H1 (cell line): ENCODE results near the gene ZNF775. TPM values are rescaled to one million over a fixed set of nuclear protein-coding genes. Genes with fewer than 3 reads are reported as not detected.

Source experiments
- ASH2L ChIP-seq: fragments of 200-600, 300-600 bp; sonication (generic); IDR thresholded peaks from one replicate; pipeline ENCODE4 v1.7.1; 2017; ENCODE audit warnings: low read length
- ATF2 ChIP-seq: IDR thresholded peaks from 2 replicates; pipeline ENCODE4 v1.6.1; 2012; ENCODE audit warnings: low read length, inconsistent platforms
- BACH1 ChIP-seq: IDR thresholded peaks from 2 replicates; pipeline ENCODE4 v1.6.1; 2012; ENCODE audit warnings: low read length, improper control_type of control experiment
- BCL11A ChIP-seq, 2 experiments: IDR thresholded peaks; one replicate each; pipeline ENCODE4 v1.6.1; 2011; ENCODE audit warnings: low read depth in 2 of 2, low read length in 2 of 2, mild to moderate bottlenecking in 2 of 2
- CBX8 ChIP-seq: fragments of 300-800, 300-1000 bp; sonication (generic); IDR thresholded peaks from 2 replicates; pipeline ENCODE4 v1.7.1; 2016; ENCODE audit warnings: low read depth, low read length, borderline replicate concordance
- CEBPB ChIP-seq: IDR thresholded peaks from 2 replicates; pipeline ENCODE4 v1.6.1; 2012; ENCODE audit warnings: low read depth, low read length
- E2F6 ChIP-seq: IDR thresholded peaks from 2 replicates; pipeline ENCODE4 v1.6.1; 2012; ENCODE audit warnings: inconsistent platforms
- EP300 ChIP-seq, 2 experiments: IDR thresholded peaks; 1 replicate in 1 of 2; 2 replicates in 1 of 2; pipeline ENCODE4 v1.6.1; 2011 to 2012; ENCODE audit warnings: low read depth in 2 of 2, low read length in 2 of 2, mild to moderate bottlenecking in 2 of 2, borderline replicate concordance in 1 of 2, inconsistent platforms in 1 of 2, moderate library complexity in 1 of 2
- JUN ChIP-seq: IDR thresholded peaks from 2 replicates; pipeline ENCODE4 v1.6.1; 2011; ENCODE audit warnings: low read depth, mild to moderate bottlenecking, improper control_type of control experiment, low read length
- NANOG ChIP-seq: IDR thresholded peaks from 2 replicates; pipeline ENCODE4 v1.6.1; 2011; ENCODE audit warnings: low read length, low read depth, mild to moderate bottlenecking, inconsistent platforms; ENCODE audit not compliant: insufficient read depth, poor library complexity, severe bottlenecking
- POLR2AphosphoS5 ChIP-seq: IDR thresholded peaks from 2 replicates; pipeline ENCODE4 v1.6.1; 2011; ENCODE audit warnings: low read depth, low read length
- RAD21 ChIP-seq, 2 experiments: IDR thresholded peaks in 1 of 2; conservative IDR thresholded peaks in 1 of 2; 2 replicates each; pipeline ENCODE4 v1.6.1; 2011; ENCODE audit warnings: low read depth in 2 of 2, low read length in 2 of 2, improper control_type of control experiment in 1 of 2, inconsistent platforms in 1 of 2, mild to moderate bottlenecking in 1 of 2, moderate library complexity in 1 of 2
- RFX5 ChIP-seq: IDR thresholded peaks from 2 replicates; pipeline ENCODE4 v1.6.1; 2011; ENCODE audit warnings: low read depth, low read length, improper control_type of control experiment, borderline replicate concordance
- SIRT6 ChIP-seq: IDR thresholded peaks from one replicate; pipeline ENCODE4 v1.7.1; 2012; ENCODE audit warnings: low read length, inconsistent platforms
- SUZ12 ChIP-seq: fragments of 200-600 bp; sonication (generic); IDR thresholded peaks from 2 replicates; pipeline ENCODE4 v1.6.1; 2012; ENCODE audit warnings: mild to moderate bottlenecking, inconsistent platforms, low read length, moderate library complexity, mixed read lengths
- TBP ChIP-seq: IDR thresholded peaks from 2 replicates; pipeline ENCODE4 v1.6.1; 2011; ENCODE audit warnings: low read depth, low read length, improper control_type of control experiment
- TCF12 ChIP-seq: IDR thresholded peaks from 2 replicates; pipeline ENCODE4 v1.6.1; 2011; ENCODE audit warnings: low read depth, mild to moderate bottlenecking, low read length
- TEAD4 ChIP-seq: IDR thresholded peaks from 2 replicates; pipeline ENCODE4 v1.6.1; 2012; ENCODE audit warnings: low read depth, low read length, inconsistent platforms, mixed read lengths
- USF2 ChIP-seq: IDR thresholded peaks from 2 replicates; pipeline ENCODE4 v1.6.1; 2011; ENCODE audit warnings: low read length, improper control_type of control experiment
- YY1 ChIP-seq: IDR thresholded peaks from 2 replicates; pipeline ENCODE4 v1.6.1; 2011; ENCODE audit warnings: low read depth, mild to moderate bottlenecking, low read length
- polyA plus RNA-seq, 7 experiments: library from polyadenylated mRNA; depleted of rRNA in 3 of 7; stranded (reverse) in 5 of 7; unstranded in 2 of 7; fragments of >200 nt in 5 of 7; fragments of 200-250 nt in 2 of 7; gene quantifications; 1 replicate in 5 of 7; 2 replicates in 1 of 7; 4 replicates in 1 of 7; pipeline versions ENCODE4 v1.2.1 to v1.2.3, GENCODE V29; 2011 to 2013; ENCODE audit warnings: missing spikeins in 2 of 7, mixed read lengths in 2 of 7
- total RNA-seq: library from RNA; stranded (reverse); fragmentation: NEBNext Ultra II Directional; extraction: Animal tissue kit (Norgen Biotek cat#: 25700); gene quantifications from 2 replicates; pipeline ENCODE4 v1.2.1, GENCODE V29; 2021

ZNF775 gene
- total and polyA plus RNA-seq, 2 of the 8 experiments (the other 6 are each of a cell fraction or from before 2014, with no cell fraction given): 13.6 to 21.5 TPM

GRCh38 chr7:150401861-150402631 lies 22.9 kb downstream of the ZNF775 start (continued):
- TF ChIP-seq TEAD4: peak; percentile 53
- peak; percentile 92 for TF ChIP-seq YY1
- TF ChIP-seq SIRT6: no peak
- TF ChIP-seq BACH1: no peak
- TF ChIP-seq E2F6: no peak
- TF ChIP-seq CBX8: no peak
- TF ChIP-seq ATF2: peak; percentile 73
- peak; percentile 94 for TF ChIP-seq CEBPB
- TF ChIP-seq RFX5: no peak
- 0 out of 4 replicates have a peak, but pooled peaks of 1 of the 2 experiments have one; percentile 9 for TF ChIP-seq RAD21 (IDR thresholded peaks at IDR 0.05 in 1 of 2, conservative IDR thresholded peaks at IDR 0.05 in 1 of 2; ENCODE audit: low read depth in 2 of 2, low read length in 2 of 2)
- peak; percentile 83 for TF ChIP-seq POLR2AphosphoS5
- TF ChIP-seq BCL11A (IDR thresholded peaks at IDR 0.05; ENCODE audit: low read depth in 2 of 2, low read length in 2 of 2): no peak
- TF ChIP-seq TCF12: 0 out of 2 replicates have a peak, but pooled peaks have one; percentile 36
- peak; percentile 34 for TF ChIP-seq ASH2L
- no peak for TF ChIP-seq JUN
- peak in 1 of 2 experiments; percentile 67; a peak in 1 of 3 replicates for TF ChIP-seq EP300 (IDR thresholded peaks at IDR 0.05; ENCODE audit: borderline replicate concordance in 1 of 2, low read depth in 2 of 2, low read length in 2 of 2)
- peak; percentile 93 for TF ChIP-seq NANOG
- TF ChIP-seq TBP: peak; percentile 71
- no peak for TF ChIP-seq SUZ12
- no peak for TF ChIP-seq USF2
